Parathyroid adenoma (tissue), 2 donors: Measurements from ENCODE around the gene DCTN2.
A peak's percentile ranks its signal among the peaks of the same experiment; 100 is the strongest.

Experiments used
- H2AFZ ChIP-seq: fragments of 300-600 bp; sonication (generic); one replicate; pipeline ENCODE4 v1.7.0; 2017; ENCODE audit warnings: antibody characterized with exemption, mild to moderate bottlenecking
- H3K27ac ChIP-seq: fragments of 300-600 bp; sonication (generic); one replicate; pipeline ENCODE4 v1.7.0; 2017
- H3K27me3 ChIP-seq: fragments of 300-600 bp; sonication (generic); one replicate; pipeline ENCODE4 v1.7.0; 2017; ENCODE audit warnings: low read length; ENCODE audit not compliant: control insufficient read depth, insufficient read depth
- H3K36me3 ChIP-seq: fragments of 300-600 bp; sonication (generic); one replicate; pipeline ENCODE4 v1.7.0; 2017; ENCODE audit warnings: low read length; ENCODE audit not compliant: control insufficient read depth, insufficient read depth
- H3K4me1 ChIP-seq: fragments of 300-600 bp; sonication (generic); one replicate; pipeline ENCODE4 v1.7.0; 2017; ENCODE audit warnings: control low read depth
- H3K4me2 ChIP-seq: fragments of 300-600 bp; sonication (generic); one replicate; pipeline ENCODE4 v1.7.0; 2017; ENCODE audit warnings: low read length
- H3K4me3 ChIP-seq: fragments of 300-600 bp; sonication (generic); one replicate; pipeline ENCODE4 v1.7.0; 2017; ENCODE audit warnings: low read depth, low read length
- H3K79me2 ChIP-seq: fragments of 300-600 bp; sonication (generic); one replicate; pipeline ENCODE4 v1.7.0; 2017; ENCODE audit warnings: control low read depth
- H3K9ac ChIP-seq: fragments of 300-600 bp; sonication (generic); one replicate; pipeline ENCODE4 v1.7.0; 2017; ENCODE audit warnings: mild to moderate bottlenecking
- H3K9me3 ChIP-seq: fragments of 300-600 bp; sonication (generic); one replicate; pipeline ENCODE4 v1.7.0; 2017; ENCODE audit warnings: low read length; ENCODE audit not compliant: control insufficient read depth
- TF ChIP-seq, protein P1 (sequence below): fragments of 300-600 bp; sonication (generic); IDR thresholded peaks from one replicate; pipeline ENCODE4 v1.7.0; 2017; ENCODE audit warnings: antibody characterized with exemption, mild to moderate bottlenecking
- donor health status: primary hyperparathyroidism.

DCTN2 gene

DNA sequence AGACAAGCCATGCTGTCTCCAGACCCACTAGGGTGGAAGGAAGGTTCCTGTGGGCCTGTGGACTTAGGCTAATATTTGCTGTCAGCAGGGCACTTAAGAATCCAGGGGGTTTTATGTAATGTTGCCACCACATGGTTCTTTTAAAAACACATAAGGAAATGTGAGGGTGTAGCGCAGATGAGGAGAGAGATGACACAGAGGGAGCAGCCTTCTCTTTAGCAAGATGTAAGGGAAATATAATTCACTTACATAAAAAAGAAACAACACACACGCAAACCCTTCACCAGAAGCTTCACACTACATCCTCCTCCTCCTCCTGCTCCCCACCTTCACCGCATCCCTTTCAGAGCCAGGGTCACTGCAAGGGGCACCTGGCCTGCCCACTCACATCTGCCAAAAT lies 39.1 kb upstream of the DCTN2 start:
- Histone ChIP-seq H3K27me3 (no peaks in the 10 kb centered on the region), H3K4me3 (no peak overlapping the region), H2AFZ (no peak overlapping the region), H3K36me3 (no peaks in the 10 kb centered on the region), H3K27ac (no peak overlapping the region), H3K9me3 (no peaks in the 10 kb centered on the region), H3K4me1 (no peaks in the 10 kb centered on the region), H3K9ac (no peak overlapping the region), H3K4me2 (no peak overlapping the region), H3K79me2 (no peaks in the 10 kb centered on the region)
- TF ChIP-seq, protein P1, sequence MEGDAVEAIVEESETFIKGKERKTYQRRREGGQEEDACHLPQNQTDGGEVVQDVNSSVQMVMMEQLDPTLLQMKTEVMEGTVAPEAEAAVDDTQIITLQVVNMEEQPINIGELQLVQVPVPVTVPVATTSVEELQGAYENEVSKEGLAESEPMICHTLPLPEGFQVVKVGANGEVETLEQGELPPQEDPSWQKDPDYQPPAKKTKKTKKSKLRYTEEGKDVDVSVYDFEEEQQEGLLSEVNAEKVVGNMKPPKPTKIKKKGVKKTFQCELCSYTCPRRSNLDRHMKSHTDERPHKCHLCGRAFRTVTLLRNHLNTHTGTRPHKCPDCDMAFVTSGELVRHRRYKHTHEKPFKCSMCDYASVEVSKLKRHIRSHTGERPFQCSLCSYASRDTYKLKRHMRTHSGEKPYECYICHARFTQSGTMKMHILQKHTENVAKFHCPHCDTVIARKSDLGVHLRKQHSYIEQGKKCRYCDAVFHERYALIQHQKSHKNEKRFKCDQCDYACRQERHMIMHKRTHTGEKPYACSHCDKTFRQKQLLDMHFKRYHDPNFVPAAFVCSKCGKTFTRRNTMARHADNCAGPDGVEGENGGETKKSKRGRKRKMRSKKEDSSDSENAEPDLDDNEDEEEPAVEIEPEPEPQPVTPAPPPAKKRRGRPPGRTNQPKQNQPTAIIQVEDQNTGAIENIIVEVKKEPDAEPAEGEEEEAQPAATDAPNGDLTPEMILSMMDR = no peak

DNA sequence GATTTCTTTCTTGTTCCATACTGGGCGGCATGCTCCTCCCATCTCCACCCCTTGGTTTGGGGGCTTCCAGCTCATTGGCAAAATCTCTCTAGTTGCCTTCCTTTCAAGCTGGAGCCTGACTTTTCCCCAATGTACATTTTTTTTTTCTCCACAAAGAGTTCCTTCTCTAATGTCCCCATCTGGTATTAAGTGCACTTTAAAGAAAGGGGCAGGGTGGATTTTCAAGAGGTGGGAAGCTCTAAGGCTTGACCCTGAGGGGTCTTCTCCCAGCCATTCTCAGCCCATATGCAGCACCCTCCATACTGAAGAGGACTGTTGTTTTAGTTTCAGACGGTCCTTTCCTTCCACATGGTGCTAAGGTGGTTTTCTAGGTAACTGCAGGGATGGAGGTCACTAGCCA lies 38.2 kb upstream of the DCTN2 start:
- Histone ChIP-seq H3K79me2 (no peaks in the 10 kb centered on the region), H3K27ac (no peak overlapping the region), H3K27me3 (no peaks in the 10 kb centered on the region), H3K4me2 (no peak overlapping the region), H3K36me3 (no peaks in the 10 kb centered on the region), H3K4me1 (no peaks in the 10 kb centered on the region), H3K9me3 (no peaks in the 10 kb centered on the region), H3K4me3 (no peak overlapping the region), H2AFZ (no peak overlapping the region), H3K9ac (no peak overlapping the region)
- TF ChIP-seq, protein P1 = no peak

DNA sequence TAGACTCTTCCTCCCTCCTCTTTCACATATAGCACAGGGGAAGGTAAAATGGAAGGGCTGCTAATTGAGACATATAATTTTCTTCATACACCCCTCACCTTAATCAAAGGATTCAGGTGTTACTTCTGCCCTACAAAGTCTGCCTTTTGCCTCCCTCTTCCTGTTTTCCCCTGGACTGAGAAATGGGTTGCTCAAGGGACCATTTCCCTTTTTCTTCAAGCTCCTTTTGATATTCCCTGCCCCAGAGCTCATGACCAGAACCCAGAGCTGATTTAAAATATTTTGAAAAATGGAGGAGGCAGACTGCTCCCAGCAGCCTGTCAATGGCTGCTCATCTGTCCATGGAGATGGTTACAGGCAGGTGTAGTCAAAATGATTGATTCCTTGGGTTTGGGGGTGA lies 37.7 kb upstream of the DCTN2 start:
- Histone ChIP-seq H3K27ac (no peak overlapping the region), H3K9me3 (no peaks in the 10 kb centered on the region), H3K9ac (no peak overlapping the region), H3K4me2 (no peak overlapping the region), H3K27me3 (no peaks in the 10 kb centered on the region), H3K79me2 (no peaks in the 10 kb centered on the region), H2AFZ (no peak overlapping the region), H3K36me3 (no peaks in the 10 kb centered on the region), H3K4me3 (no peak overlapping the region), H3K4me1 (no peaks in the 10 kb centered on the region)
- TF ChIP-seq, protein P1 = no peak

DNA sequence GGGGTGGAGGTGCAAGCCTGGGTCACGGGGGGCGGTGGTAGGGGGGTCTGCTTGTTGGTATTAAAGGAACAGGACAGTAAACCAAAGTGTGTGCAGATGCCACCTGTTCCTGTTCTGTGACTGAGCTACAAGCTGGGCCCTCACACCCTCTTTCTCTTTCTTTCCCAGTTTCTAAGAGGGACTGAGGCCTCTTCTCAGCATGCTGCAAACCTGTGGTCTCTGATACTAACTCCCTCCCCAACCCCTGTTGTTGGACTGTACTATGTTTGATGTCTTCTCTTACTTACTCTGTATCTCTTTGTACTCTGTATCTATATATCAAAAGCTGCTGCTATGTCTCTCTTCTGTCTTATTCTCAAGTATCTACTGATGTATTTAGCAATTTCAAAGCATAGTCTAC lies 37.1 kb upstream of the DCTN2 start:
- H3K4me3 ChIP-seq = no peak overlapping the region
- no peaks in the 10 kb centered on the region for H3K79me2 ChIP-seq
- no peak overlapping the region for H3K9ac ChIP-seq
- H3K36me3 ChIP-seq = no peaks in the 10 kb centered on the region
- H3K4me2 ChIP-seq = no peak overlapping the region
- no peaks in the 10 kb centered on the region for H3K9me3 ChIP-seq
- TF ChIP-seq, protein P1 = no peak
- H3K27me3 ChIP-seq = no peaks in the 10 kb centered on the region
- no peak overlapping the region for H3K27ac ChIP-seq
- H3K4me1 ChIP-seq = no peaks in the 10 kb centered on the region
- no peak overlapping the region for H2AFZ ChIP-seq

DNA sequence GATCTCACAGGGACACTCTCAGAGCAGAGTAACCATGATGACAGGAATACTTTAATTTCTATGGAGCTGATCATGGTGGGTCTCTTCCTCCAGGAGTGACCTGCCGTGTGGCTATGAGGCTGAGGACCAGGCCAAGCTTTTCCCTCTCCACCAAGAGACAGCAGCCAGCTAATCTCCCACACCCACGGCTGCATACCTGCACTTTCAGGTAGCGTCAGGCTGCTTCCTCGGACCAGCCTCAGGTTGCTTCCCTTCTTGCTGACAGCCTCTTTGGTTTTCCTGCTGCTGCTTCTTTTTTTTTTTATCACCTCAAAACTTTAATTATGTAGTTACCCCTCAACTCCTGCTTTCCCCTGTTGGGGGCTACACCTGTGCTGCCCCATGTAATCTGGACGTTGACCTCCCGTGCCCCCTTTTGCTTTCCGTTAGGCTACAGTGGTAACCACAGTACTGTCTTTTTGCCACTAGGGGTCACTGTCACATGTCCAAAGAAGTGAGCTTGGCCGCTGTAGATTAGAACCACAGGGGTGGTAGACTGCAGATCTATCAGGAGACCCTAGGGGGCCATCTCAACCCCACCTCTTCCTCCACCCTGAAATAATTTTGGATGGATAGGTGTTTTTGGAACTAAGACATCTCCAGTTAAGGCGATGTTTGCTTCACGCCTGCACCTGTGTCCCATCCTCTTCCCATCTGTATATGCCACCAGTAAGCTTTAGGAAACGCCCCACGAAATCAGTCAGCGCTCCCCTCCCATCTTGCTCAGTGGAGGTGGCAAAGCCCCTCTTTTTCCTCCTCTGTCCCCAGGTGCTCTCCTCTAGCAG lies 36.2 kb upstream of the DCTN2 start:
- Histone ChIP-seq H3K4me1 (no peaks in the 10 kb centered on the region), H3K36me3 (no peaks in the 10 kb centered on the region), H3K9ac (no peak overlapping the region), H2AFZ (no peak overlapping the region), H3K9me3 (no peaks in the 10 kb centered on the region), H3K27ac (no peak overlapping the region), H3K4me3 (no peak overlapping the region), H3K79me2 (no peaks in the 10 kb centered on the region), H3K27me3 (no peaks in the 10 kb centered on the region), H3K4me2 (no peak overlapping the region)
- TF ChIP-seq, protein P1 = peak; percentile 95
